OCI-LY3 (cell line): Measurements from ENCODE around the gene CLMP.

ENCODE experiments used
- EZH2phosphoT487 ChIP-seq: fragments of 200-600 bp; shearing (Covaris generic); IDR thresholded peaks from 2 replicates; pipeline ENCODE4 v1.6.1; 2018; ENCODE audit warnings: antibody characterized with exemption, mixed run types, low read depth
- TF ChIP-seq, protein P1 (sequence below): fragments of 200-600, 300-600 bp; sonication (generic); IDR thresholded peaks from 2 replicates; pipeline ENCODE4 v1.5.1; 2014; ENCODE audit warnings: antibody characterized with exemption, low read length, low read depth

DNA sequence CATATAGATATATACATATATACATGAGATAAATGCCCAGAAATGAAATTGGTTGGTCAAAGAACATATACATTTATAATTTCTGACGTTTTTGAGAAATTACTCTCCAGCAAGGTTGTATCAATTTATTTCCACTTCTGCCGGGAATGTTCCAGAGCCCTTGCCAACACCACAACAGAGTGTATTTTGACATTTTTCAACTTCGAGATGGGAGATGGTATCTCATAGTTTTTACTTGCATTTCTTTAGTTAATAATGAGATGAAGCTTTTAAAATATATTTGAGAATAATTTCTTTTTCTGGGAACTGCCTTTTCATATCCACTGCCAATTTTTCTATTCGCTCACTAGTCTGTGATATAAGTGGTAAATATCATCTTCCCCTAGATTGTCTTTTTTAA is 19.3 kb upstream of the CLMP start:
- TF ChIP-seq, protein P1, sequence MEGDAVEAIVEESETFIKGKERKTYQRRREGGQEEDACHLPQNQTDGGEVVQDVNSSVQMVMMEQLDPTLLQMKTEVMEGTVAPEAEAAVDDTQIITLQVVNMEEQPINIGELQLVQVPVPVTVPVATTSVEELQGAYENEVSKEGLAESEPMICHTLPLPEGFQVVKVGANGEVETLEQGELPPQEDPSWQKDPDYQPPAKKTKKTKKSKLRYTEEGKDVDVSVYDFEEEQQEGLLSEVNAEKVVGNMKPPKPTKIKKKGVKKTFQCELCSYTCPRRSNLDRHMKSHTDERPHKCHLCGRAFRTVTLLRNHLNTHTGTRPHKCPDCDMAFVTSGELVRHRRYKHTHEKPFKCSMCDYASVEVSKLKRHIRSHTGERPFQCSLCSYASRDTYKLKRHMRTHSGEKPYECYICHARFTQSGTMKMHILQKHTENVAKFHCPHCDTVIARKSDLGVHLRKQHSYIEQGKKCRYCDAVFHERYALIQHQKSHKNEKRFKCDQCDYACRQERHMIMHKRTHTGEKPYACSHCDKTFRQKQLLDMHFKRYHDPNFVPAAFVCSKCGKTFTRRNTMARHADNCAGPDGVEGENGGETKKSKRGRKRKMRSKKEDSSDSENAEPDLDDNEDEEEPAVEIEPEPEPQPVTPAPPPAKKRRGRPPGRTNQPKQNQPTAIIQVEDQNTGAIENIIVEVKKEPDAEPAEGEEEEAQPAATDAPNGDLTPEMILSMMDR, result no peak
- TF ChIP-seq EZH2phosphoT487, result no peak
